Measurements from ENCODE around the gene KLHL34.

The KLHL34 gene

GRCh38 chrX:21620234-21620633 lies 37.9 kb downstream of the KLHL34 start:
- TF ChIP-seq TAF1 (IDR thresholded peaks at IDR 0.05; ENCODE audit: borderline replicate concordance, insufficient read depth, low read length) (no peak), POLR2AphosphoS5 (IDR thresholded peaks at IDR 0.05; ENCODE audit: low read depth, low read length) (no peak), SIN3A (IDR thresholded peaks at IDR 0.05; ENCODE audit: borderline replicate concordance, insufficient read depth, low read length) (no peak), REST (IDR thresholded peaks at IDR 0.05; ENCODE audit: insufficient read depth in 1 of 2, low read depth in 2 of 2, low read length in 2 of 2) (no peak), FOXP2 (optimal IDR thresholded peaks at IDR 0.05; ENCODE audit: borderline replicate concordance, extremely low read depth, extremely low read length, insufficient read depth) (no peak)

- TF ChIP-seq TAF1 (IDR thresholded peaks at IDR 0.05; ENCODE audit: borderline replicate concordance, insufficient read depth, low read length): no peak
- TF ChIP-seq SIN3A (IDR thresholded peaks at IDR 0.05; ENCODE audit: borderline replicate concordance, insufficient read depth, low read length): no peak
- TF ChIP-seq REST (IDR thresholded peaks at IDR 0.05; ENCODE audit: insufficient read depth in 1 of 2, low read depth in 2 of 2, low read length in 2 of 2): no peak
- no peak for TF ChIP-seq FOXP2 (optimal IDR thresholded peaks at IDR 0.05; ENCODE audit: borderline replicate concordance, extremely low read depth, extremely low read length, insufficient read depth)
- TF ChIP-seq POLR2AphosphoS5 (IDR thresholded peaks at IDR 0.05; ENCODE audit: low read depth, low read length): no peak
These were observed 41.7 kb downstream of the KLHL34 start for GRCh38 chrX:21616386-21616785.

- TF ChIP-seq SIN3A (IDR thresholded peaks at IDR 0.05; ENCODE audit: borderline replicate concordance, insufficient read depth, low read length) (no peak), TAF1 (IDR thresholded peaks at IDR 0.05; ENCODE audit: borderline replicate concordance, insufficient read depth, low read length) (no peak)
These were observed 46.0 kb downstream of the KLHL34 start for GRCh38 chrX:21612154-21612553.

GRCh38 chrX:21610168-21610567 lies 48.0 kb downstream of the KLHL34 start:
- no peak for TF ChIP-seq REST (IDR thresholded peaks at IDR 0.05; ENCODE audit: insufficient read depth in 1 of 2, low read depth in 2 of 2, low read length in 2 of 2)
- no peak for TF ChIP-seq SIN3A (IDR thresholded peaks at IDR 0.05; ENCODE audit: borderline replicate concordance, insufficient read depth, low read length)
- TF ChIP-seq TAF1 (IDR thresholded peaks at IDR 0.05; ENCODE audit: borderline replicate concordance, insufficient read depth, low read length): no peak
- no peak for TF ChIP-seq POLR2AphosphoS5 (IDR thresholded peaks at IDR 0.05; ENCODE audit: low read depth, low read length)
- no peak for TF ChIP-seq FOXP2 (optimal IDR thresholded peaks at IDR 0.05; ENCODE audit: borderline replicate concordance, extremely low read depth, extremely low read length, insufficient read depth)

- TF ChIP-seq TAF1 (IDR thresholded peaks at IDR 0.05; ENCODE audit: borderline replicate concordance, insufficient read depth, low read length): no peak
- no peak for TF ChIP-seq REST (IDR thresholded peaks at IDR 0.05; ENCODE audit: insufficient read depth in 1 of 2, low read depth in 2 of 2, low read length in 2 of 2)
- TF ChIP-seq POLR2AphosphoS5 (IDR thresholded peaks at IDR 0.05; ENCODE audit: low read depth, low read length): no peak
- no peak for TF ChIP-seq SIN3A (IDR thresholded peaks at IDR 0.05; ENCODE audit: borderline replicate concordance, insufficient read depth, low read length)
- TF ChIP-seq FOXP2 (optimal IDR thresholded peaks at IDR 0.05; ENCODE audit: borderline replicate concordance, extremely low read depth, extremely low read length, insufficient read depth): no peak
These were observed 52.1 kb downstream of the KLHL34 start for GRCh38 chrX:21606002-21606401.
